GM18520 (cell line): ENCODE measurements around the gene SLC39A13.
A peak's percentile ranks its signal among the peaks of the same experiment; 100 is the strongest.

Experiments
- ATAC-seq: cut with Tn5 transposase; IDR thresholded peaks from one replicate; pipeline ENCODE4 v1.9.1; 2021; ENCODE audit not compliant: unreplicated experiment

Gene SLC39A13

GRCh38 chr11:47400768-47401279 lies 7.6 kb upstream of the SLC39A13 start:
- ATAC-seq = peak; percentile 80

GRCh38 chr11:47403135-47403534 lies 5.3 kb upstream of the SLC39A13 start:
- no peak for ATAC-seq

GRCh38 chr11:47403571-47403970 lies 4.8 kb upstream of the SLC39A13 start:
- no peak for ATAC-seq

- ATAC-seq = no peak
Measured at GRCh38 chr11:47406896-47407745, 1.3 kb upstream of the SLC39A13 start.

- ATAC-seq = no peak
Measured at GRCh38 chr11:47408598-47409439, 429 bp downstream of the SLC39A13 start.

- no peak for ATAC-seq
Measured at GRCh38 chr11:47409440-47410369, 1.3 kb downstream of the SLC39A13 start.

GRCh38 chr11:47410370-47411264 lies 2.2 kb downstream of the SLC39A13 start:
- ATAC-seq = no peak

- no peak for ATAC-seq
Measured at GRCh38 chr11:47411884-47412746, 3.7 kb downstream of the SLC39A13 start.

- ATAC-seq = no peak
Measured at GRCh38 chr11:47413351-47413750, 5.0 kb downstream of the SLC39A13 start.

- ATAC-seq = no peak
Measured at GRCh38 chr11:47413908-47414684, 5.7 kb downstream of the SLC39A13 start.

- no peak for ATAC-seq
Measured at GRCh38 chr11:47414685-47415070, 6.3 kb downstream of the SLC39A13 start.

- no peak for ATAC-seq
Measured at GRCh38 chr11:47415091-47415854, 6.9 kb downstream of the SLC39A13 start.

GRCh38 chr11:47415949-47416472 lies 7.6 kb downstream of the SLC39A13 start:
- no peak for ATAC-seq

GRCh38 chr11:47417712-47418111 lies 9.3 kb downstream of the SLC39A13 start:
- no peak for ATAC-seq

- ATAC-seq = no peak
Measured at GRCh38 chr11:47418454-47419259, 10.3 kb downstream of the SLC39A13 start.

GRCh38 chr11:47425611-47426010 lies 17.2 kb downstream of the SLC39A13 start:
- ATAC-seq = no peak
